CD14-positive monocyte (primary cell): ENCODE results near the gene EMID1. TPM values are rescaled to one million over a fixed set of nuclear protein-coding genes. Genes with fewer than 3 reads are reported as not detected.
A peak's percentile ranks its signal among the peaks of the same experiment; 100 is the strongest.

ENCODE experiments used
- DNase-seq, 3 donors: peaks; one replicate each; pipeline ENCODE4 v3.0.0-alpha.2; 2011 to 2022
- H2AFZ ChIP-seq: 2 replicates; pipeline ENCODE4 v1.6.0; 2012; ENCODE audit warnings: mild to moderate bottlenecking, low read depth, low read length, inconsistent platforms; ENCODE audit not compliant: insufficient read depth, poor library complexity, severe bottlenecking
- H3K27ac ChIP-seq, 2 donors: 1 replicate in 1 of 2; 2 replicates in 1 of 2; pipeline ENCODE4 v1.5.1; 2012 to 2013; ENCODE audit warnings: low read length in 2 of 2, control low read depth in 1 of 2, inconsistent platforms in 1 of 2, low read depth in 1 of 2, mild to moderate bottlenecking in 1 of 2
- H3K27me3 ChIP-seq, 2 donors: one replicate each; pipeline versions ENCODE4 v1.6.0 to v1.6.1; 2011 to 2013; ENCODE audit warnings: low read length in 2 of 2; ENCODE audit not compliant: control insufficient read depth in 2 of 2, insufficient read depth in 2 of 2
- H3K36me3 ChIP-seq, 2 donors: replicated peaks in 1 of 2; 1 replicate in 1 of 2; 2 replicates in 1 of 2; pipeline versions ENCODE4 v1.5.1 to v1.6.1; 2012 to 2013; ENCODE audit warnings: low read length in 2 of 2, control low read depth in 1 of 2, inconsistent platforms in 1 of 2, mild to moderate bottlenecking in 1 of 2; ENCODE audit not compliant: insufficient read depth in 2 of 2, control insufficient read depth in 1 of 2
- H3K4me1 ChIP-seq, 2 donors: 1 replicate in 1 of 2; 2 replicates in 1 of 2; pipeline versions ENCODE4 v1.5.1 to v1.6.1; 2012 to 2013; ENCODE audit warnings: low read length in 2 of 2, control low read depth in 1 of 2, inconsistent platforms in 1 of 2, mild to moderate bottlenecking in 1 of 2, moderate library complexity in 1 of 2; ENCODE audit not compliant: insufficient read depth in 2 of 2, control insufficient read depth in 1 of 2
- H3K4me2 ChIP-seq: replicated peaks from 2 replicates; pipeline ENCODE3; 2012; ENCODE audit warnings: low read length, moderate library complexity, mild to moderate bottlenecking; ENCODE audit not compliant: poor library complexity, severe bottlenecking; ENCODE audit errors: extremely low read depth
- H3K4me3 ChIP-seq, 3 experiments: fragments of 200-600 bp in 1 of 3; sonication (generic) in 1 of 3; replicated peaks in 1 of 3; 1 replicate in 2 of 3; 2 replicates in 1 of 3; pipeline ENCODE4 v1.5.1; 2011 to 2013; ENCODE audit warnings: low read length in 3 of 3, mild to moderate bottlenecking in 3 of 3, control low read depth in 2 of 3, low read depth in 2 of 3, inconsistent platforms in 1 of 3, moderate library complexity in 1 of 3
- H3K79me2 ChIP-seq: 2 replicates; pipeline ENCODE4 v1.6.0; 2012; ENCODE audit warnings: mild to moderate bottlenecking, control low read depth, inconsistent platforms, low read length, moderate library complexity; ENCODE audit not compliant: insufficient read depth
- H3K9ac ChIP-seq: 2 replicates; pipeline ENCODE4 v1.6.0; 2017; ENCODE audit warnings: low read length, mild to moderate bottlenecking; ENCODE audit not compliant: insufficient read depth, poor library complexity, severe bottlenecking
- H3K9me3 ChIP-seq, 2 donors: replicated peaks in 1 of 2; 1 replicate in 1 of 2; 2 replicates in 1 of 2; pipeline versions ENCODE4 v1.5.1 to v1.6.1; 2012 to 2013; ENCODE audit warnings: low read length in 2 of 2, control low read depth in 1 of 2; ENCODE audit not compliant: control insufficient read depth in 1 of 2, insufficient read depth in 1 of 2
- H4K20me1 ChIP-seq: 2 replicates; pipeline ENCODE4 v1.6.0; 2012; ENCODE audit warnings: mild to moderate bottlenecking, low read length, control low read depth, moderate library complexity; ENCODE audit not compliant: insufficient read depth
- H3K27ac Mint-ChIP-seq, 7 donors: one replicate each; pipeline ENCODE4 v1.8.0; 2020; ENCODE audit warnings: mild to moderate bottlenecking in 7 of 7, mixed read lengths in 7 of 7, moderate library complexity in 6 of 7, inconsistent platforms in 2 of 7
- H3K27me3 Mint-ChIP-seq, 3 donors: one replicate each; pipeline ENCODE4 v1.8.0; 2021 to 2022; ENCODE audit warnings: low read depth in 3 of 3, mild to moderate bottlenecking in 3 of 3, mixed read lengths in 3 of 3, moderate library complexity in 3 of 3, inconsistent platforms in 1 of 3
- H3K36me3 Mint-ChIP-seq, 2 donors: one replicate each; pipeline ENCODE4 v1.8.0; 2020; ENCODE audit warnings: mixed read lengths in 2 of 2, inconsistent platforms in 1 of 2, mild to moderate bottlenecking in 1 of 2
- H3K4me1 Mint-ChIP-seq: one replicate; pipeline ENCODE4 v1.8.0; 2020; ENCODE audit warnings: mild to moderate bottlenecking, mixed read lengths
- H3K4me3 Mint-ChIP-seq, 2 donors: one replicate each; pipeline ENCODE4 v1.8.0; 2020; ENCODE audit warnings: mild to moderate bottlenecking in 2 of 2, mixed read lengths in 2 of 2, moderate library complexity in 1 of 2
- H3K9me3 Mint-ChIP-seq, 7 donors: one replicate each; pipeline ENCODE4 v1.8.0; 2020 to 2022; ENCODE audit warnings: mixed read lengths in 7 of 7, mild to moderate bottlenecking in 6 of 7, moderate library complexity in 6 of 7, inconsistent platforms in 2 of 7
- WGBS: methylation state at CpG from one replicate; pipeline ENCODE4 v1.1.5; 2013; ENCODE audit warnings: missing lambda C conversion rate; ENCODE audit not compliant: insufficient coverage; 5-methylcytosine and 5-hydroxymethylcytosine counted together
- intact Hi-C, 2 donors: fragments of 100-400 bp; cut with micrococcal nuclease; formaldehyde crosslinking; loops; one replicate each; pipeline versions ENCODE4 v1.15.0 to v1.15.1; 2023
- polyA plus RNA-seq, 3 donors: library from polyadenylated mRNA; depleted of rRNA in 1 of 3; unstranded in 2 of 3; stranded (reverse) in 1 of 3; fragments of 300-500 nt in 2 of 3; fragments of >200 nt in 1 of 3; fragmentation: Illumina TruSeq in 2 of 3; gene quantifications; 1 replicate in 2 of 3; 2 replicates in 1 of 3; pipeline ENCODE4 v1.2.3, GENCODE V29; 2012 to 2021
- TF ChIP-seq, protein P1 (sequence below): fragments of 200-600 bp; IDR thresholded peaks from one replicate; pipeline ENCODE4 v1.8.0; 2022; ENCODE audit warnings: antibody characterized with exemption, mild to moderate bottlenecking

Gene EMID1
- polyA plus RNA-seq, 3 donors = not detected

DNA sequence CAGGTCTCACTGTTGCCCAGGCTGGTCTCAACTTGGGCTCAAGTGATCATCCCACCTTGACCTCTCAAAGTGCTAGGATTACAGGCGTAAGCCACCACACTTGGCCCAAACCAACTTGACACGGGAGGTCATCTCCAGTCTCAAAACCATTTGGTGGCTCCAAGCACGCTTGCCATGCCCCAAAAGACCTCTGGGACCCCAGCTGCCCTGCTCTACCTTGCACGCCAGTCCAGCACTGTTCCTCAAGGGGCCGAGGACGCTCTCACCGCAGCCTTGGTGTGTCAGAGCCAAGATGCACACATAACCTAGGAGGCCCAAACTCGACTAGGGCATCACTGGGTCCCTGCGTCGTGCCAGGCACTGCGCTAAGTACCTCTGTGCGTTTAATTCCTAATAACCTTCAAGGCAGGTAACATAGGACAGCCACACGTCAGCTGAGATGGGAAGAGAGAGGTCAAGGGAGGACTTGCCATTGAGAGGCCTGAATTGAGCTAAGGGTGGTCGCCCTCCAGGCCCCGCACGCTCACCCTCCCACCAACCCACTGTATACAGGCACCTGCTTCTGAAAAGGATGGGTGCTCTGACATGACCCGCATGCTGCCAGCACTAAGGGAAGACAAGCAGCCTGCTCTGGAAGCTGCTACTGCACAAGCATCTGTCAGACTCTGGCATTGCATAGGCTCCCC is 96.2 kb downstream of the EMID1 start:
- intact Hi-C loops = loop anchor here in 1 of 2 donors (5.0 kb wide), 1 partner anchor 35 kb away; the partner anchor contains the start of genes EWSR1 and RHBDD3
- H3K36me3 Mint-ChIP-seq = peaks cover 45% of the 10 kb centered on the region in 2 donors
- peaks cover 0 to 17% of the 10 kb centered on the region in 2 donors for H3K27me3 ChIP-seq
- peaks cover 37 to 47% of the 10 kb centered on the region in 2 donors for H3K36me3 ChIP-seq
- H3K4me1 Mint-ChIP-seq = peaks cover 37% of the 10 kb centered on the region
- no peak overlapping the region for H3K4me2 ChIP-seq
- H3K4me3 Mint-ChIP-seq = no peak overlapping the region
- peaks cover 51% of the 10 kb centered on the region for H4K20me1 ChIP-seq
- H2AFZ ChIP-seq = no peak overlapping the region
- WGBS = 96% methylated on average over 12 of the region's 17 CpGs
- no peak for DNase-seq
- H3K4me3 ChIP-seq = no peak overlapping the region
- peaks cover 18 to 24% (median 19%) of the 10 kb centered on the region in 3 donors for H3K27me3 Mint-ChIP-seq
- H3K9ac ChIP-seq = no peak overlapping the region
- H3K9me3 Mint-ChIP-seq = peaks cover 0 to 6% (median 1%) of the 10 kb centered on the region in 7 donors
- no peak overlapping the region for H3K27ac ChIP-seq
- peaks cover 26 to 34% of the 10 kb centered on the region in 2 donors for H3K4me1 ChIP-seq
- TF ChIP-seq, protein P1, sequence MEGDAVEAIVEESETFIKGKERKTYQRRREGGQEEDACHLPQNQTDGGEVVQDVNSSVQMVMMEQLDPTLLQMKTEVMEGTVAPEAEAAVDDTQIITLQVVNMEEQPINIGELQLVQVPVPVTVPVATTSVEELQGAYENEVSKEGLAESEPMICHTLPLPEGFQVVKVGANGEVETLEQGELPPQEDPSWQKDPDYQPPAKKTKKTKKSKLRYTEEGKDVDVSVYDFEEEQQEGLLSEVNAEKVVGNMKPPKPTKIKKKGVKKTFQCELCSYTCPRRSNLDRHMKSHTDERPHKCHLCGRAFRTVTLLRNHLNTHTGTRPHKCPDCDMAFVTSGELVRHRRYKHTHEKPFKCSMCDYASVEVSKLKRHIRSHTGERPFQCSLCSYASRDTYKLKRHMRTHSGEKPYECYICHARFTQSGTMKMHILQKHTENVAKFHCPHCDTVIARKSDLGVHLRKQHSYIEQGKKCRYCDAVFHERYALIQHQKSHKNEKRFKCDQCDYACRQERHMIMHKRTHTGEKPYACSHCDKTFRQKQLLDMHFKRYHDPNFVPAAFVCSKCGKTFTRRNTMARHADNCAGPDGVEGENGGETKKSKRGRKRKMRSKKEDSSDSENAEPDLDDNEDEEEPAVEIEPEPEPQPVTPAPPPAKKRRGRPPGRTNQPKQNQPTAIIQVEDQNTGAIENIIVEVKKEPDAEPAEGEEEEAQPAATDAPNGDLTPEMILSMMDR = no peak
- H3K27ac Mint-ChIP-seq = peak overlapping the region in 4 of 7 donors; percentile 33 to 79 (median 44)
- H3K79me2 ChIP-seq = no peaks in the 10 kb centered on the region
- no peaks in the 10 kb centered on the region for H3K9me3 ChIP-seq

DNA sequence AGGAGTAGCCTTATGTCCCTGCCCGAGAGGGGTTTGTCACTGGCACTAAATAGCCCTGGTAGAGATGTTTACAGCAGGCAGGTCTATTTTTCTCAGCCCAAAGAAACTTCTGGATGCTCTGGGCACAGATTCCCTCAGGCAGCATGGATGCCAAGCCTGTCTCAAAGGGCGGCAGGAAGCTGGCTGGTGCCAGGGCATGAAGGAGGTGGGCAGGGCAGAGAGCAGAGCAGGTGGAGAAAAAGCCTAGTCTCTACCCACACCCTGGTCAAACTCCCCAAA is 96.6 kb downstream of the EMID1 start:
- H3K4me3 Mint-ChIP-seq = no peak overlapping the region
- no peak overlapping the region for H2AFZ ChIP-seq
- 100% methylated on average over 1 of the region's 2 CpGs for WGBS
- intact Hi-C loops = loop anchor here in 1 of 2 donors (5.0 kb wide), 1 partner anchor 35 kb away; the partner anchor contains the start of genes EWSR1 and RHBDD3
- H3K4me2 ChIP-seq = no peak overlapping the region
- TF ChIP-seq, protein P1 = no peak
- peaks cover 28 to 39% of the 10 kb centered on the region in 2 donors for H3K4me1 ChIP-seq
- H3K27ac Mint-ChIP-seq = peak overlapping the region in 4 of 7 donors; percentile 33 to 74 (median 55)
- no peak overlapping the region for H3K27ac ChIP-seq
- H3K4me1 Mint-ChIP-seq = peaks cover 38% of the 10 kb centered on the region
- peaks cover 19 to 25% (median 19%) of the 10 kb centered on the region in 3 donors for H3K27me3 Mint-ChIP-seq
- peaks cover 32 to 42% of the 10 kb centered on the region in 2 donors for H3K36me3 ChIP-seq
- peaks cover 46% of the 10 kb centered on the region for H4K20me1 ChIP-seq
- H3K36me3 Mint-ChIP-seq = peaks cover 40% of the 10 kb centered on the region in 2 donors
- H3K9ac ChIP-seq = no peak overlapping the region
- no peaks in the 10 kb centered on the region for H3K9me3 ChIP-seq
- H3K79me2 ChIP-seq = no peaks in the 10 kb centered on the region
- DNase-seq = no peak
- H3K27me3 ChIP-seq = peaks cover 0 to 18% of the 10 kb centered on the region in 2 donors
- peaks cover 0 to 7% (median 1%) of the 10 kb centered on the region in 7 donors for H3K9me3 Mint-ChIP-seq
- H3K4me3 ChIP-seq = no peak overlapping the region
